ENCODE data around the gene DNM3. TPM values are rescaled to one million over a fixed set of nuclear protein-coding genes. Genes with fewer than 3 reads are reported as not detected.

Gene DNM3
- polyA plus RNA-seq, 1 donor (not counting 4 experiments of a cell fraction or from before 2014, with no cell fraction given), result 2.0 TPM

- no peaks in the 10 kb centered on the region for H4K20me1 ChIP-seq (ENCODE audit: control insufficient read depth, extremely low read depth, insufficient read depth, low read length)
- dilution Hi-C loops (cut with MboI; ENCODE audit: extremely low pct_ligation_motif_present, low sequenced_read_pairs), result no loop called here
- no peak overlapping the region for H2AFZ ChIP-seq (ENCODE audit: control insufficient read depth, low read length)
- H3K27ac ChIP-seq (ENCODE audit: control insufficient read depth, insufficient read depth, low read length), result no peak overlapping the region
- H3K9me3 ChIP-seq (ENCODE audit: control insufficient read depth, low read depth, low read length), result no peaks in the 10 kb centered on the region
- H3K9ac ChIP-seq (ENCODE audit: control insufficient read depth, extremely low read depth, insufficient read depth, low read length), result no peak overlapping the region
- H3K4me1 ChIP-seq (ENCODE audit: control insufficient read depth, extremely low read depth, insufficient read depth, low read length), result peaks cover 11% of the 10 kb centered on the region
- no peaks in the 10 kb centered on the region for H3K27me3 ChIP-seq (ENCODE audit: control insufficient read depth, extremely low read depth, insufficient read depth, low read length)
- no peaks in the 10 kb centered on the region for H3K79me2 ChIP-seq (ENCODE audit: control insufficient read depth, insufficient read depth, low read length)
- H3K4me3 ChIP-seq (ENCODE audit: control insufficient read depth in 2 of 3, extremely low read depth in 1 of 3, insufficient read depth in 2 of 3, low read depth in 1 of 3, low read length in 3 of 3), result no peak overlapping the region
- no peaks in the 10 kb centered on the region for H3K9me1 ChIP-seq (ENCODE audit: control insufficient read depth, extremely low read depth, insufficient read depth, low read length)
- H3K4me2 ChIP-seq (ENCODE audit: control insufficient read depth, extremely low read depth, insufficient read depth, low read depth, low read length), result no peak overlapping the region
- FAIRE-seq (peak; percentile 32), DNase-seq (ENCODE audit: low read depth, low spot score) (no peak)
- TF ChIP-seq EZH2 (IDR thresholded peaks at IDR 0.05; ENCODE audit: low read length) (no peak), CTCF (optimal IDR thresholded peaks at IDR 0.05 in 1 of 3, IDR thresholded peaks at IDR 0.05 in 1 of 3, conservative IDR thresholded peaks at IDR 0.05 in 1 of 3; ENCODE audit: extremely low read depth in 1 of 3, insufficient read depth in 2 of 3, low read length in 3 of 3) (no peak)
- H3K36me3 ChIP-seq (ENCODE audit: control insufficient read depth in 2 of 2, extremely low read depth in 1 of 2, insufficient read depth in 2 of 2, low read length in 2 of 2), result no peaks in the 10 kb centered on the region
Measured at GRCh38 chr1:171869097-171869496, 27.8 kb downstream of the DNM3 start.

GRCh38 chr1:171871848-171872247 is 30.6 kb downstream of the DNM3 start:
- no peaks in the 10 kb centered on the region for H3K27me3 ChIP-seq (ENCODE audit: control insufficient read depth, extremely low read depth, insufficient read depth, low read length)
- no peaks in the 10 kb centered on the region for H3K36me3 ChIP-seq (ENCODE audit: control insufficient read depth in 2 of 2, extremely low read depth in 1 of 2, insufficient read depth in 2 of 2, low read length in 2 of 2)
- H3K4me2 ChIP-seq (ENCODE audit: control insufficient read depth, extremely low read depth, insufficient read depth, low read depth, low read length), result no peak overlapping the region
- H3K9me3 ChIP-seq (ENCODE audit: control insufficient read depth, low read depth, low read length), result no peaks in the 10 kb centered on the region
- H2AFZ ChIP-seq (ENCODE audit: control insufficient read depth, low read length), result no peak overlapping the region
- H3K9me1 ChIP-seq (ENCODE audit: control insufficient read depth, extremely low read depth, insufficient read depth, low read length), result no peaks in the 10 kb centered on the region
- H3K27ac ChIP-seq (ENCODE audit: control insufficient read depth, insufficient read depth, low read length), result no peak overlapping the region
- DNase-seq (ENCODE audit: low read depth, low spot score) (no peak), FAIRE-seq (no peak)
- peaks cover 4% of the 10 kb centered on the region for H3K4me1 ChIP-seq (ENCODE audit: control insufficient read depth, extremely low read depth, insufficient read depth, low read length)
- H3K79me2 ChIP-seq (ENCODE audit: control insufficient read depth, insufficient read depth, low read length), result no peaks in the 10 kb centered on the region
- dilution Hi-C loops (cut with MboI; ENCODE audit: extremely low pct_ligation_motif_present, low sequenced_read_pairs), result no loop called here
- H4K20me1 ChIP-seq (ENCODE audit: control insufficient read depth, extremely low read depth, insufficient read depth, low read length), result no peaks in the 10 kb centered on the region
- H3K9ac ChIP-seq (ENCODE audit: control insufficient read depth, extremely low read depth, insufficient read depth, low read length), result no peak overlapping the region
- no peak overlapping the region for H3K4me3 ChIP-seq (ENCODE audit: control insufficient read depth in 2 of 3, extremely low read depth in 1 of 3, insufficient read depth in 2 of 3, low read depth in 1 of 3, low read length in 3 of 3)
- TF ChIP-seq CTCF (optimal IDR thresholded peaks at IDR 0.05 in 1 of 3, IDR thresholded peaks at IDR 0.05 in 1 of 3, conservative IDR thresholded peaks at IDR 0.05 in 1 of 3; ENCODE audit: extremely low read depth in 1 of 3, insufficient read depth in 2 of 3, low read length in 3 of 3), result no peak
- no peak for TF ChIP-seq EZH2 (IDR thresholded peaks at IDR 0.05; ENCODE audit: low read length)
